GM19193 (cell line): ENCODE measurements around the gene DRG2.

Source experiments
- POLR2A ChIP-seq: IDR thresholded peaks from 4 replicates; pipeline ENCODE4 v1.6.1; 2011; ENCODE audit not compliant: insufficient read depth, insufficient read length; ENCODE audit errors: extremely low read depth

DRG2 gene

DNA sequence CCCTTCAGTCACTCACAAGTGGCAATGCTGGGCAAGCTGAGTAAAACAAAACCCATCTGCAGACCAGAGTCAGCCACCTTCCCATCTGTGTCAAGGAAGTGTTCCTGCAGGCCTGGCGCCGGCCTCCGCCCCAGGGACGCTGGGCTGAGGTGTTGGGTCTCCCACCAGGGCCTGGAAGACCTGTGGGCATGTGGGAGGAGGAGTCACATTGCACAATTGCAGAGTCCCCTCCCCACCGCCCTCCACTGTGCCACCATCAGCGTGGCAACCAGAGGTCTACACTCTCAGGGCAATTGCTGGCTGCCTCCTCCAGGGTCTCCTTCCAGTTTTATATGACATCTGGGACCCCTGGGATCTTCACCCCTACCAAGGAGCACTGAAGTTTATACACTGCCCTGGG, 17.8 kb downstream of the DRG2 start:
- no peak for TF ChIP-seq POLR2A

GRCh38 chr17:18106211-18106610, 18.5 kb downstream of the DRG2 start:
- TF ChIP-seq POLR2A = no peak

DNA sequence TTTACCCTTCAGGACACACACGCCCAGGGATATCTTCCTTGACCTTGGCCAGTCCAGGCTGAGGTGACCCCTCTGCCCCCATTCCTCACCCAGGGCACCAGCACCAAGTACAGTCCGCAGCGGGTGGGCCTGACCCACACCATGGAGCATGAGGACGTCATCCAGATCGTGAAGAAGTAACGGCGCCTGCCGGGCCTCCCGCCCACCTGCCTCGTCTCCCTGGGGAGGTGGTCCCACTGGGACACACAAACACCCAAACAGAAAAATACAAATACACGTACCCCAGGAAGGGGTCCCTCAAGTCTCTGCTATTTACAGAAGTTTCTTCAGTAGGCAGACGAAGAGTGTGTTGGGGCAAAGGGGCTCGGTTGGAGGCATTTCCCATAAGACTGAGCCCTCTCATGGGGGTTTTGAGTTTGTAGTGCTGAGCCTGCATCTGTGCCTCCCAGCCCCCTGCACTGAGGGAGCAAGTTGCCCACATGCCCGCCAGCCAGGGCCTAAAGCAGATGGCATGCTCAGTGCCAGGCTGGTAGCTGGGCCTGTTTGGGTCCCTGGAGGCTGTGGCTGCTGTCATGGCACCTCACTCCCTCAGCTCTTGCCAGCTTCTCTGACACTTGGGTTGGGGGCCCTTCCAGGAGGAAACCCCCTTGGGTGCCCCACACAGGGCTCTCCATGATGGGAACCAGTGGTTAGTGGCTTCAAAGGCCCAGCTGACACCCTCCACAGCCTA, 19.5 kb downstream of the DRG2 start:
- TF ChIP-seq POLR2A = no peak

DNA sequence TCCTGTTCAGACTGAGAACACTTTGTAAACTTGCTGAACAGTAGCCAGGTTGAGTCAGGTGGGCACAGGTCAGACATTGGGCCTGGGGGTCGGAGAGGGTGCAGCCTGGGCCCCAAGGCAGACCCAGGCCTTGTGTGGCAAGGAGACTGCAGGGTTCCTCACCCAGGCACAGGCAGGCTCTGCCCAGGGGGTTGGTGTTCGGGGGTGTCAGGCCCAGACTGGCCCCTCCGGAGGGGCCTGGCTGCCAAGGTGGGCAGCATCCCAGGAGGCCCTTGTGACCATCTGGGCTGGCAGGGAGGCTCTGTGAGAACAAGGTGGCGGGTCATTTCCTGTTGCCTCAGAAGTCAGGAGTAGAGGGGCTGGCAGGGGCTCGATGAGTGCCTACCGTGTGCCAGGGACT, 20.2 kb downstream of the DRG2 start:
- no peak for TF ChIP-seq POLR2A

- TF ChIP-seq POLR2A = peak; percentile 12
Measured at GRCh38 chr17:18108401-18109312, 20.9 kb downstream of the DRG2 start, which contains the start of gene MYO15A. TSS of gene MYO15A (plus strand) at chr17:18108756. CDS start at chr17:18118801, 10,045 bp downstream.

- TF ChIP-seq POLR2A = peak; percentile 5
Measured at GRCh38 chr17:18109935-18110485, 22.3 kb downstream of the DRG2 start.

GRCh38 chr17:18110636-18111145, 22.9 kb downstream of the DRG2 start:
- no peak for TF ChIP-seq POLR2A

DNA sequence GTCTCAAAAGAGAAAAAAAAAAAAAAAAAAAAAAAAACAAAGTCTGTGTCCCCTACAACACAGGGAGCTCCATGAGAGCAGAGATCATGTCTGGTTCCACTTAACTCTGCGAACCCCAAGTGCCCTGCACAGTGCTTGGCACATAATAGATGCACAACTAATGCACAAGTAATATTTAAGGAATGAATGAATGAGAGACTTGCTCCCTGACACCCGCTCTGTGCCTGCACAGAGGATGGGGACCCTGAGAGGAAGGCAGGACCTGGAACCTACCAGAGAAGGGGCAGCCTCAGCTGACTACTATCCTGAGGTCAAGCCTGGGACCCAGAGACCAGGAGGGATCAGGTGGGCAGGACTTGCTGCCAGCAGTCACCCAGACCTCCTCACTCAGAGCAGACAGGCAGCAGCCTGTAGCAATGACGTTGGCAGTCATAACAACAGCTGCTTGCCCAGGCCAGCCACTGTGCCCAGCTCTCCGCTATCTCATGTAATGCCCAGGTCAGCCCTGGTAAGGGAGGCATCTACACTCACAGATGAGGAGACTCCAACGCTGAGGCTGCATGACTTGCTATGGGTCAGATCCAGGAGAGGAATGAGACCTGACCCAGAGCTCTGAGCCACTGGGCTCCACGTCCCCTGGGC, 23.7 kb downstream of the DRG2 start:
- TF ChIP-seq POLR2A = no peak

DNA sequence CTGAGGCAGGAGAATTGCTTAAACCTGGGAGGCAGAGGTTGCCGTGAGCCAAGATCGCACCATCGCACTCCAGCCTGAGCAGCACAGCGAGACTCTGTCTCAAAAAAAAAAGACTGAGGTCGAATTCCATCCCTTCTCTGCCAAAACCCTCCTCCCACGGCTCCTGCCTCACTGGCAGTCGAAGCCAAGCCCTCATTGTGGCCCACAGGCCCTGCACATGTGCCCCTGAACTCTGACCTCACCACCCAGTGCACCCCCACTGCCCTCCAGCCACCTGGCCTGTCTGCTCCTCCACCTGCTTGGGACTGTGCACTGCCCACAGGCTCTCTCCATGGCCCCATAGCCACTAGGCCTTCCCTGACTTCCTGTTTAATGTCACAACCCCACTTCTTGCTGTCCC, 27.8 kb downstream of the DRG2 start:
- no peak for TF ChIP-seq POLR2A

- TF ChIP-seq POLR2A = no peak
Measured at GRCh38 chr17:18116078-18116477, 28.3 kb downstream of the DRG2 start.

- TF ChIP-seq POLR2A = no peak
Measured at GRCh38 chr17:18117533-18117932, 29.8 kb downstream of the DRG2 start.

GRCh38 chr17:18117982-18118975, 30.5 kb downstream of the DRG2 start:
- TF ChIP-seq POLR2A = no peak

- TF ChIP-seq POLR2A = no peak
Measured at GRCh38 chr17:18119166-18119745, 31.5 kb downstream of the DRG2 start.
